Fibroblast of lung (primary cell): ENCODE results near the gene MAPK8IP1. TPM values are rescaled to one million over a fixed set of nuclear protein-coding genes. Genes with fewer than 3 reads are reported as not detected.

Experiments
- DNase-seq, 2 donors: peaks; one replicate each; pipeline versions ENCODE4 v3.0.0 to v3.0.0-alpha.2; 2010; ENCODE audit warnings: low read depth in 2 of 2
- H2AFZ ChIP-seq: 2 replicates; pipeline ENCODE4 v1.5.1; 2012; ENCODE audit warnings: low read length, control low read depth, inconsistent platforms
- H3K27ac ChIP-seq: 2 replicates; pipeline ENCODE4 v1.5.1; 2011; ENCODE audit warnings: low read length, control low read depth; ENCODE audit not compliant: insufficient read depth
- H3K27me3 ChIP-seq: 2 replicates; pipeline ENCODE4 v1.5.1; 2011; ENCODE audit warnings: mild to moderate bottlenecking, low read length; ENCODE audit not compliant: control insufficient read depth, insufficient read depth
- H3K36me3 ChIP-seq: 2 replicates; pipeline ENCODE4 v1.5.1; 2011; ENCODE audit warnings: low read length; ENCODE audit not compliant: control insufficient read depth, insufficient read depth
- H3K4me1 ChIP-seq: 2 replicates; pipeline ENCODE4 v1.5.1; 2011; ENCODE audit warnings: low read length; ENCODE audit not compliant: control insufficient read depth, insufficient read depth; ENCODE audit errors: extremely low read depth
- H3K4me2 ChIP-seq: 2 replicates; pipeline ENCODE4 v1.5.1; 2011; ENCODE audit warnings: low read length, control low read depth; ENCODE audit not compliant: insufficient read depth; ENCODE audit errors: extremely low read depth
- H3K4me3 ChIP-seq, 4 experiments: fragments of 200-600 bp in 1 of 4; sonication (generic) in 1 of 4; replicated peaks in 1 of 4; 2 replicates each; pipeline ENCODE4 v1.5.1; 2011 to 2016; ENCODE audit warnings: low read length in 4 of 4, low read depth in 3 of 4, mild to moderate bottlenecking in 3 of 4, control low read depth in 2 of 4, inconsistent platforms in 1 of 4, mixed read lengths in 1 of 4; ENCODE audit not compliant: insufficient read depth in 1 of 4; ENCODE audit errors: control extremely low read depth in 1 of 4
- H3K79me2 ChIP-seq: 2 replicates; pipeline ENCODE4 v1.5.1; 2012; ENCODE audit warnings: mild to moderate bottlenecking, low read length, inconsistent platforms; ENCODE audit not compliant: control insufficient read depth, insufficient read depth
- H3K9ac ChIP-seq: 2 replicates; pipeline ENCODE4 v1.5.1; 2011; ENCODE audit warnings: mild to moderate bottlenecking, low read length, control low read depth; ENCODE audit not compliant: insufficient read depth
- H3K9me3 ChIP-seq: 2 replicates; pipeline ENCODE4 v1.5.1; 2012; ENCODE audit warnings: low read depth, low read length; ENCODE audit not compliant: control insufficient read depth, insufficient read depth
- H4K20me1 ChIP-seq: 2 replicates; pipeline ENCODE4 v1.5.1; 2011; ENCODE audit warnings: low read length; ENCODE audit not compliant: control insufficient read depth, insufficient read depth; ENCODE audit errors: extremely low read depth
- EZH2 ChIP-seq: IDR thresholded peaks from 2 replicates; pipeline ENCODE4 v1.5.1; 2012; ENCODE audit warnings: low read length, control low read depth, mild to moderate bottlenecking; ENCODE audit errors: missing control alignments
- polyA plus RNA-seq, 2 donors: library from polyadenylated mRNA; depleted of rRNA in 1 of 2; stranded (reverse) in 1 of 2; unstranded in 1 of 2; fragments of >200 nt; gene quantifications; 2 replicates each; pipeline ENCODE4 v1.2.1, GENCODE V29; 2011 to 2012; ENCODE audit warnings: missing spikeins in 1 of 2
- total RNA-seq: library from RNA; depleted of rRNA; stranded (reverse); fragments of >200 nt; gene quantifications from 2 replicates; pipeline ENCODE4 v1.2.1, GENCODE V29; 2014
- TF ChIP-seq, protein P1 (sequence below), 2 donors: IDR thresholded peaks in 1 of 2; conservative IDR thresholded peaks in 1 of 2; 1 replicate in 1 of 2; 2 replicates in 1 of 2; pipeline ENCODE4 v1.5.1; 2011 to 2012; ENCODE audit warnings: low read length in 2 of 2, control low read depth in 1 of 2, inconsistent platforms in 1 of 2, low read depth in 1 of 2, mild to moderate bottlenecking in 1 of 2

Gene MAPK8IP1
- total and polyA plus RNA-seq, 2 donors (not counting 1 experiment from before 2014, with no cell fraction given) = 3.8 to 6.6 TPM

DNA sequence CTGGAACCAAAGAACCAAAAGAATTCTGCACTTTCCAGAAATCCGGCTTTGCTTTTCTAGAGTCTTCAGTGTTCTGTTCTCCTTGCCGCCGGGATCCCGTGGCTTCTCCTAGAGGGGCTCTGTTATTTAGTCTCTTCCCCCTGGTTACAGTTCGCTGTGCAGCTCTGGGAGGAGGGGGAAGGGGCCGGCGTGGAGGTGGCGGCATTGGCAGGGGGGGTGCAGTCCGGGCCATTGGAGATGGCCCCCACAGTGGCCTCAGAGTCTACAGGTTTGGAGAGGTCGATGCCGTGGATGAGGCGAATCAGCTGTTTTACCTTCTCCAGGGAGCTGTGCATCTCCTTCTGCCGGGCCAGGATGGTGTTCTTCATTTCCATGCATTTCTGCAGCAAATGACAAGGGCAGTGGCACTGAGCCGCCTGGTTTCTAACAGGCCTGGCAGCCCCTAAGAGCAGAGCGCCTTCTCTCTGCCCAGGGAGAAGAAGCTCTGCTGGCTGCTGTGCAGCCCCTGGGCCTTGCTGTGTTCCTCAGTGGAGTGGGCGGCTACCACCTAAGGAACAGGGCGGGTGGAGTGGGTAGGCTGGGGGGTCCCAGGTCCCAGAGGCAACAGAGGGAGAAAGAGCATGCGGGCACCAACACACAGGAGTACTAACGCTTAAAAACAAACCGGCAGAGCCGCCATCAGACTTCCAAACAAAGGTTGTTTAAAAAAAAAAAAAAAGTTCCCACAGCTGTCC is 48.6 kb downstream of the MAPK8IP1 start:
- no peaks in the 10 kb centered on the region for H3K9me3 ChIP-seq
- H3K4me2 ChIP-seq = no peak overlapping the region
- no peaks in the 10 kb centered on the region for H3K4me1 ChIP-seq
- no peaks in the 10 kb centered on the region for H4K20me1 ChIP-seq
- no peak overlapping the region for H3K4me3 ChIP-seq
- no peaks in the 10 kb centered on the region for H3K27me3 ChIP-seq
- TF ChIP-seq, protein P1, sequence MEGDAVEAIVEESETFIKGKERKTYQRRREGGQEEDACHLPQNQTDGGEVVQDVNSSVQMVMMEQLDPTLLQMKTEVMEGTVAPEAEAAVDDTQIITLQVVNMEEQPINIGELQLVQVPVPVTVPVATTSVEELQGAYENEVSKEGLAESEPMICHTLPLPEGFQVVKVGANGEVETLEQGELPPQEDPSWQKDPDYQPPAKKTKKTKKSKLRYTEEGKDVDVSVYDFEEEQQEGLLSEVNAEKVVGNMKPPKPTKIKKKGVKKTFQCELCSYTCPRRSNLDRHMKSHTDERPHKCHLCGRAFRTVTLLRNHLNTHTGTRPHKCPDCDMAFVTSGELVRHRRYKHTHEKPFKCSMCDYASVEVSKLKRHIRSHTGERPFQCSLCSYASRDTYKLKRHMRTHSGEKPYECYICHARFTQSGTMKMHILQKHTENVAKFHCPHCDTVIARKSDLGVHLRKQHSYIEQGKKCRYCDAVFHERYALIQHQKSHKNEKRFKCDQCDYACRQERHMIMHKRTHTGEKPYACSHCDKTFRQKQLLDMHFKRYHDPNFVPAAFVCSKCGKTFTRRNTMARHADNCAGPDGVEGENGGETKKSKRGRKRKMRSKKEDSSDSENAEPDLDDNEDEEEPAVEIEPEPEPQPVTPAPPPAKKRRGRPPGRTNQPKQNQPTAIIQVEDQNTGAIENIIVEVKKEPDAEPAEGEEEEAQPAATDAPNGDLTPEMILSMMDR (conservative IDR thresholded peaks at IDR 0.05 in 1 of 2, IDR thresholded peaks at IDR 0.05 in 1 of 2; ENCODE audit: low read depth in 1 of 2, low read length in 2 of 2) = no peak
- no peak for TF ChIP-seq EZH2
- H3K79me2 ChIP-seq = no peaks in the 10 kb centered on the region
- H3K9ac ChIP-seq = no peak overlapping the region
- H2AFZ ChIP-seq = no peak overlapping the region
- H3K36me3 ChIP-seq = peaks cover 4% of the 10 kb centered on the region
- DNase-seq = no peak
- no peak overlapping the region for H3K27ac ChIP-seq

DNA sequence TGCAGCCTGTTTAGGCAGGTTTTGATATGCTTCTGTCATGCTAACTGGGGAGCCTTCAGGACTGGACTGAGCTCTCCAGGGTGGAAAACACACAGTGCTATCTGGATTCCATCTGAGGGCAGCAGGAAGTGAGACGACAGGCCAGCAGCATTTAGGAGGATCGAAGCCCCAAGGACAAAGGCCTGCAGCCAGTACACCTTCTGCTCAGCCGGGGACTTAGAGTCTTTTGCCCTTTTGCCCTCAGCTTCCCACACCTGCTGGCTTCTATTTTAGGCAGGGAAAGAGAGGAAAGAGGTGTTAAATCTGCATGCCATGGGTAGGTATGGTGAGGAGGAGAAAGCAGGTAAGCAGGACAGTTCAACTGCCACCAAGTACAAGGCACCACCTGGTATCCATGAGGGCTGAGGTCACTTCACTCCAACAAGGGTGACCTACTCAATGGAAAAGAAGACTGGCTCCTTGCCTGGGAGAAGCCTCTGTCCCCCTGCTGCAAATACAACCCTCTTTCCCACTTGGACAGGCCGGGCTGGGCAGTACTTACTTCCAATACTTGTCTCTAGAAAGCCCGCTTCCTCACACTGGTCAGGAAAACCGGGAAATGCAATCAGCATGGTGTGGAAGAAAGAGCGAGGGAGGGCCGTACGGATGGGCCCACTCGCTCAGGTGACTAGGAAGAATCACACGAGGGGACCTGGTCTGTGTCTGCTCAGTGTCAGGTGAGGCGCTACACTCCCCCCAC is 49.3 kb downstream of the MAPK8IP1 start:
- no peaks in the 10 kb centered on the region for H3K27me3 ChIP-seq
- no peak overlapping the region for H3K4me3 ChIP-seq
- peaks cover 4% of the 10 kb centered on the region for H3K36me3 ChIP-seq
- DNase-seq = no peak
- TF ChIP-seq, protein P1 (conservative IDR thresholded peaks at IDR 0.05 in 1 of 2, IDR thresholded peaks at IDR 0.05 in 1 of 2; ENCODE audit: low read depth in 1 of 2, low read length in 2 of 2) = no peak
- TF ChIP-seq EZH2 = no peak
- no peaks in the 10 kb centered on the region for H3K4me1 ChIP-seq
- H2AFZ ChIP-seq = no peak overlapping the region
- no peak overlapping the region for H3K4me2 ChIP-seq
- no peaks in the 10 kb centered on the region for H4K20me1 ChIP-seq
- H3K9ac ChIP-seq = no peak overlapping the region
- no peak overlapping the region for H3K27ac ChIP-seq
- no peaks in the 10 kb centered on the region for H3K9me3 ChIP-seq
- H3K79me2 ChIP-seq = no peaks in the 10 kb centered on the region

DNA sequence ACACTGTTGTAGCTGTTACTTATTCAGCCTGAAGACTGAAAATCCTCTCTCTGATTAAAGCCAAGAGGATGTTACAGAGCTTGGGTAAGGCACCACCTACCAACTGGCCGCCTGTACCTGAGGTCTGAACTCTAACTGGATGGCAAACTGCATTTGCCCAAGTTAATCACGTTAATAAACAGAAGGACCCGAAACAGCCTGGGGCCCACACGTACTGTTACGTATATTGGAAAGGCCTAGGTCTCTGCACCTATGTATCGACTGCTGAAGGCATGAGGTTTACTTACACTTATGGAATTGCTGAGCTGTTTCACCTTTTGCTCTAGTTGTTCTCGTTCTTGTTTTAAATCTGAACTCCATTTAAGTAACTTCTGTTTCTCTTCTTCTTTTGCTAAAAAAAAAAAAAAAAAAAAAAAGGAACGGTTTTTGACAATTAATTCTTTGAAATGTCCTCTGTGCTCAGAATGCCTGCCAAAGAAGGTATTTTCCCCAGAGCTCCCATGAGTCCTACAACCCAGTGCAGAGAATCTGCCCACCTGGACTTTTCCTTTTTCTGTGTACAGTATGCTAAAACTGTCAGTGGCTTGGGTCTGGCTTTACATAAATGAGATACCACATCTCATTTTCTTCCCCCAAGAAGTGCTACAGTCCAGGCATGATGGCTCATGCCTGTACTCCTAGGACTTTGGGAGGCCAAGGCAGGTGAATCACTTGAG is 50.1 kb downstream of the MAPK8IP1 start:
- H3K27me3 ChIP-seq = no peaks in the 10 kb centered on the region
- H2AFZ ChIP-seq = no peak overlapping the region
- H3K9me3 ChIP-seq = no peaks in the 10 kb centered on the region
- no peak overlapping the region for H3K9ac ChIP-seq
- TF ChIP-seq EZH2 = no peak
- TF ChIP-seq, protein P1 (conservative IDR thresholded peaks at IDR 0.05 in 1 of 2, IDR thresholded peaks at IDR 0.05 in 1 of 2; ENCODE audit: low read depth in 1 of 2, low read length in 2 of 2) = no peak
- no peaks in the 10 kb centered on the region for H4K20me1 ChIP-seq
- no peak overlapping the region for H3K4me2 ChIP-seq
- DNase-seq = no peak
- H3K4me3 ChIP-seq = no peak overlapping the region
- H3K27ac ChIP-seq = no peak overlapping the region
- H3K4me1 ChIP-seq = no peaks in the 10 kb centered on the region
- H3K36me3 ChIP-seq = peaks cover 2% of the 10 kb centered on the region
- no peaks in the 10 kb centered on the region for H3K79me2 ChIP-seq
